GM19372 (cell line): ENCODE results near the gene GPATCH4.
"Not testable (repeated sequence)": the region's sequence is repeated elsewhere in the genome, so short reads cannot be mapped to it uniquely, and the experiment has no call there.

Experiments used
- ATAC-seq: cut with Tn5 transposase; IDR thresholded peaks from one replicate; pipeline ENCODE4 v1.9.1; 2021; ENCODE audit warnings: mild to moderate bottlenecking, low read depth, moderate library complexity; ENCODE audit not compliant: unreplicated experiment

Gene GPATCH4

DNA sequence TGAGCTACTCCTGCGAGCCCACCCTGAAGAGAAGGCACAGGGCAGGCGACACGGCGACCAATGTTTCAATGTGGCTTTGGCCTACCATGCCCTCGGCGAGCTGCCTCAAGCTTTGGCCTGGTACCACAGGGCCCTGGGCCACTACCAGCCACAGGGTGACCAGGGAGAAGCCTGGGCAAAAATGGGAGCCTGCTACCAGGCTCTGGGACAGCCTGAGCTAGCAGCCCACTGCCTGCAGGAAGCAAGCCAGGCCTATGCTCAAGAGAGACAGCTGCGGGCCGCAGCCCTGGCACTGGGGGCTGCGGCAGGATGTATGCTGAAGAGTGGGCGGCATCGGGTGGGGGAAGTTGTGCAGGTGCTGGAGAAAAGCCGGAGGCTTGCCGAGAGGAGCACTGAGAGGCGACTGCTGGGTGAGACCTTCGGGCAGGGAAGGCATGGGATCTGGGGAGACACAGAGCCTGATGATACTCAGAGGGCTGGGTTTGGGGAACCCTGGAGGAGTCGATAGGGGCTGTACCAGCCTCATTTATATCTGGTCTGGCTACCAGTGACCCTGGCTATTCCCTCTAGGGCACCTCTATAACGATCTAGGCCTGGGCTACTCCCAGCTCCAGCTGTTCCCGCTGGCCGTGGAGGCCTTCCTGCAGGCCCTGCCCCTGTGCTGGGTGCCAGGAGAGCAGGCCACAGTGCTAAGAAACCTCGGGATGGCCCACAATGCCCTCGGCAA is 19.5 kb downstream of the GPATCH4 start:
- ATAC-seq, result no peak

DNA sequence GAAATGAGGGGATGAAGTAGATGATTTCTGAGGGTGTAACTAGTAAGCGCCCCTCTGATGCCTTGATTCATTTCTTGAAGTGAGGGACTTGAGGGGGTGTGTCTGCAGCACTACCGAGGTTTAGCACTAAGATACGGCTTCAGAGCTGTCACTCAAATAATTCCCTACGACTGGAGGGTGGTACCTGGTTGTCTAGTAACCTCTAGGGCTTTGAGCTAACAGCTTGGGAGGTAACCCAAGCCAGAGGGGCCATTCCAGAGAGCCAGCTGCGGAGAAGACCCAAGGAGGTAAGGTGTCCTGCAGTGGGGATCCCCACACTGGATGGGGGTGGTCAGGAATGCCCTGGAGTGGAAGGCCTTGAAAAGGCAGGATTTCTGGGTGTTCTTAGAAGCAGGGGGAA is 21.8 kb downstream of the GPATCH4 start, which contains the start of gene TTC24:
TSS of gene TTC24 (plus strand) at position 252 of the 400 bp plus-strand sequence. CDS start 1,642 bp downstream, outside the sequence.
- no peak for ATAC-seq

DNA sequence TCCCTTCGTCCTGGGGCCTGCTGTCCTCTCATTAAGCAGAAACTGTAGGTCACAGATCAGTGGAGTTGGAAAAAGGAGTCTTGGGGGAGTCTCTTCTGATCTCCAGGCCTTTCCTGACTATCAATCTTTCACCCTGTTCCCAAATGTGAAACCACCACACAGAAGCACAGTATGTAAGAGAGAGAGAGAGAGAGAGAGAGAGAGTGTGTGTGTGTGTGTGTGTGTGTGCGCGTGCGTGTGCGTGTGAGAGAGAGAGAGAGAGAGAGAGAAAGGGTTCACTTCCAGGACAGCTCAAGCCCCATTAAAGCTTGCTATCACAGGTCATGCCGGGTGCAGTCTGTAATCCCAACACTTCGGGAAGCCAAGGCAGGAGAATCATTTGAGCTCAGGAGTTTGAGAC is 23.2 kb downstream of the GPATCH4 start:
- ATAC-seq, result no peak

DNA sequence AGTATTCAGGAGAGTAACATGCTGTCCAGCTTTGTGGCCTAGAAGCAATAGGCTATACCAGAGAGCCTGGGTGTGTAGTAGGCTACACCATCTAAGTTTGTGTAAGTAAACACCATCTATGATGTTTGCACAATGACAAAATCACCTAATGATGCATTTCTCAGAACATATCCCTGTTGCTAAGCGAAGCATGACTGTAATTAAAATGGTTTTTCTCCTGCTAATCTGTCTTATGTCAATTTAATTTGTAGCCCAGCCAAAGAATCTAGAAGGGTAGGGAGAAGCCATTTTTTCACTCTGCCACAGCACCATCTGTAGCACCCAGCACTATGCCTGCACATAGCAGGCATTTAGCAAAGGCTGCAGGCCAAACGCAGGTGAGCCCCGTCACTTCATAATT is 23.7 kb downstream of the GPATCH4 start:
- no peak for ATAC-seq

DNA sequence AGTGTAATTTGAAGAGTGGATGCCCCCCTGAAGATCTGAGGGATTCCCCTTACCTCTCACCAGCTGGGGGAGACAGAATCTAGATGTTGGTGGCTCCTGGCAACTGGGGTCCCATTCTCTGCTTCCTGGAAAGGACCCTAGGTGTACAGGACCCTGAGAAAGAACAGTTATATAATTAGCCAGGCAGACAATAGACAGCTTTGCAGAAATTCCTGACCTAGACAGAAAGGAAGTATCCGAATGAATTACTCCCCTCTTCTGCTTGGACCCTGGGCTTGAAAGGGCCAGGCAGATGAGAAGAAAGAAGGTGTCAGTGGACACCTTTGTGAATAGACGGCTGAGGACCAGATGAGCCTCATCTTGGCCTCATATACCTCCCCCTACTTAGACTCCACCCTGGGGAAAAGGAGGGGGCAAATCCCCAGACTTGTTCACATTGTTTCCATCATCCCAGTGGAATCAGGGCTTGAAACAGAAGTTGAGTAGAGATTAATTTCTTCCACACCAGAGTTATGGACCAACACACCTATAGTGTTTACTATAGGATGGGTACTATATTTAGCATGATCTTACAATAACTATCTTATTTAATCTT is 27.1 kb downstream of the GPATCH4 start:
- ATAC-seq, result no peak

DNA sequence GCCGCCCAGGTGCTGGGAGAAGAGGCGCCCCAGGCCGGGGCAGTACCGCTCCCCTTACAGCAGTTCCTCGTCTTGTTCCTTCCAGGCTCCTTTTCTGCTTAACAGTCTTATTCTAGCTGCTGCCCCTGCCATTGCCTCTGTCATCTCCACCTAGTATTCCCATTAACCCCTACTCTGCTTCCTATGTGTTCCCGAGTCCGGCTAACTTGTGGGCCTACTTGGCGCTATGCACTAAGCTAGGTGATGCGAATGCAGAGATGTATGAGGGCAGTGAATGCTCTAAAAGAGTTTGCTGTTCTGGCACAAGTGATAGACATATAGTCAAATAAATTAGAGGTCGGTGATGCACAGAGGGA is 28.6 kb downstream of the GPATCH4 start:
- no peak for ATAC-seq

DNA sequence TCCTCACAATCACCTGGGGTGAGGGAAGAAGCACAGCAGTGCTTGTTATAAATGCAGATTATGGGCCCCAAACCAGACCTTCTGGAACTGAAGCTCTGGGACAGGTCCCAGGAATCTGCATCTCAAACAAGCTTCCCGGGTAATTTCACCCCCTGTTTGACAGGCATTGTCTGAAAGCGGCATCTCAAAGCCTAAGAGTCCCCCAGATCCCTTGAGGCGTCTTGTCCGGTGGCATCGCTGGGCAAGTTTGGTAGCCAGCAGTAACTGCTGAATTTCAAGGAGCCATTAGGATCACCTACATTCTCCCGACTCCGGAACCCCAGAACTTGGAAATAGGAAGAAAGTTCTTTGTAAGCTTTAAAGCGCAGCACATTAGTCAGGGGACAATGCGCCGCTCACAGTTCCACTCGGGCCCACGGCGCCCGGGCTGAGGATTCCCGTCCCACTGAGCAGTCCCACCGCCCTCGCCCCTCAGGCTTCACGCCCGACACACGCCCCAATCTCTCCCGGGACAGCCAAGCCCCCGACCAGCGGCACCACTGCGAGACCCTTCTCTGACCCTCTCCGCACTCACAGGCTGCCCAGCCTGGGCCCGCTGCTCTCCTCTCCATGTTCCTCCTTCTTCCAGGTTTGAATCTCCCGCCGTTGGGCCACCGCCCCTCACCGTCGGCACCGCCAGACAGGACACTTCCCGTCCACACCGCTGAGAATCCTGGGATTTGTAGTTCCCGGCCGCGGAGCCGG is 29.2 kb downstream of the GPATCH4 start, which contains the start of gene IQGAP3:
TSS of gene IQGAP3 (minus strand) at position 647 of the 744 bp plus-strand sequence. CDS start at position 611, 36 bp downstream.
- no peak for ATAC-seq

DNA sequence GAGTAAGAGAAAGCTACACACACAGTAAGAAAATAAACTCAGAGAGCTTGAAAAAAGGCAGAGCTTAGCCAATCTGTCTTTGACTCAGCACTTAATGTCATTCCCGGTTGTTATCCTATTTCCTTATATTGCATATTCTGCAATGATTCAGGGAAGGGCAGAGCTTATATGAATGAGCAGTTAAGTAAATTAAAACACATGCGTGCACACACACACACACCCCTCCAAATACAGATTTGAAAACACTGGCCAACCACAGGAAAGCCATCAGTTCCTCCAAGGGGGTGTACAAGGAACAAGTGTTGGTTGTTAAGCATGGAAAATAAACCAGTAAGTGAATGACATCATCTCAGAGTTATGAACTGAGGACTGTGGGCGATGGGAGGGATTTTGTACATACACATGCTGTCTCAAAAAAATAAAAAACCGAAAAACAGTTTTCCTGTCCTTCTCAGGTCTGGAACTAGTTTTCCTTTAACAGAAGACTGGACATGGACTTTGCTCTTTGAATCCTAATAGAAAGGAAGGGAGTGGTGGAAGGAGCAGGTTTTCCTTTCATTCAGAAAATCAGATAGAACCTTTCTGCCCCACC is 29.9 kb downstream of the GPATCH4 start:
- no peak for ATAC-seq

DNA sequence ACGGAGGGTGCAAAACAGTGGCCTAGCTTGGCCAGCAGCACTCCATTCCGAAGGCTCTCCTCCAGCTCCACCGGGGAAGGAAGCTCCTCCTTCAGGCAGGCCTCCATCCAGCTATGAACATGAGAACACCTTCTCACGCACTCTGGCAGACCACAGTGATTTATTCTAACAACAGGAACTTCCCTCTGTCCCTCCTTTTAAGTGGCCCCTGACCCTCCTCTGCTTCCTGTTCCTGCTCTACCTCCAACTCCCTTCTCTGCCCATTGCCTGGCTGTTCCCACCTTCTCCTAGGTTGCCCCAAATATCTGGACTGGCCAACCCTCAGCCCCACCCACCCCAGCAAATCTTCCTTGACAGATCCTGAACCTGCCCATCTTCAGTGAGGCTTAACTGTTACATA is 34.8 kb downstream of the GPATCH4 start:
- ATAC-seq, result no peak

DNA sequence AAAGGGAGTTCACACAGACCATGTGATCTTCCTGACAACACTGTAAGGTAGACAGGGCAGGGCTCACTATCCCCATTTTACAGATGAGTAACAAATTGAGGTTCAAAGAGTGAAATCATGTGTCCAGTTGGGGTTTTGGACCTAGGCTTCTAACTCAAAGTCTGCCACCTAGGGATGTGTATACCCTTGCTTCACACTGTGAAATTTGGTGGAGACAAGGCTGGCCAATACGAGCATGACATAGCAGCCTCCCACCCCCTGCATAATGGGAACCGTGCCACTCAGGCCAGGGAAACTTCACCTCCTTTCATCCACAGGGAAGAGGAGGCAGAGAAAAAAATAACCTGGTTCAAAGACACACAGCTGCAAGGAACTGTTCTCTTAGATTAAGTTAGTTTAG is 35.8 kb downstream of the GPATCH4 start:
- ATAC-seq, result no peak

DNA sequence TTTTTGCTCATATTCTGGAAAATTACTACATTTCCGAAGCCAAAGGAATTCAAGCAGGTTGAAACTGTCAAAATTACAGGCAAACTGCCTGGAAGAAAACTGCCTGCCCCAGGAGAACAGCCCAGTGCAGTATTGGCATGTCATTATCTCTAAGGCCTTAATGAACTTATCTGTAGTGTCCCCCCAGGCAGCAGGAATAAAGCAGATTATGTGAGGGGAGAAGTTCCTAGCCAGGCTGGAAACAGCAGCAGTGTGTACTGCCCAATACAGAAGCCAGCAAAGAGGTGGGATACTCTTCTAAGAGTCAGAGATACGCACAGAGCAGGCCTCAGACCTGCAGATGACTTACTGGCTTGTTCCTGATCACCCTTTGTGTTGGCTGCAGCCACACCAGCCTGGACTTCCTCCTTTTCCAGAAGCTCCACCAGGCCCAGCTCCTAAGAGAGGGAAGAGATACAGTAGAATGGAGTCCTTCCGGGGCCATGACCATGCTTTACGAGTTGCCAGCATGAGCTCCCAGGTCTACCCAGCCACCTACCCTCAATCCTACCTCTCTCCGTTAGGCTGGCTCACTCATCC is 40.6 kb downstream of the GPATCH4 start:
- ATAC-seq, result no peak

DNA sequence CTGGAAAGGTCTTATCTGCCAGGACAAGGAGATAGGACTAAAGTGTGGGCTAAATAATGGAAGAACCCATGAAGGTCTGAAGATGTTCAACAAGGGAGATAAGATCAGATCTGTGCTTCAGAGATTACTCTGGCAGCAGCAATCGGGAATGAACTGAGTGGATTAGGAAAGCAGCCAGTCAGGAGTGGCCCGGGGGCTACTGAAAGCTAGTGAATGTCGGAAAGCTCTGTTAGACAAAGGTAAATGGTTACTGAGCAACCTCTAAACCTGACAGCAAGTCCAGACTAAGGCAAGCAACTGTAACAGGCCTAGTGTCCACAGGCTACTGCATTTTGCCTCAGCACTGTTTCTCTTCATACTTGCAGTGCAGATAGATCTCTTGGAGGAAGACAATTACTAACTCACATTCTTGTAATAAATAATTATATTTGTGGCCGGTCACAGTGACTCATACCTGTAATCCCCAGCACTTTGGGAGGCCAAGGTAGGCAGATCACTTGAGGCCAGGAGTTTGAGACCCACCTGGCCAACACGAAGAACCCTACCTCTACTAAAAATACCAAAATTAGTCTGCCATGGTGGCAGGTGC is 41.4 kb downstream of the GPATCH4 start:
- no peak for ATAC-seq

DNA sequence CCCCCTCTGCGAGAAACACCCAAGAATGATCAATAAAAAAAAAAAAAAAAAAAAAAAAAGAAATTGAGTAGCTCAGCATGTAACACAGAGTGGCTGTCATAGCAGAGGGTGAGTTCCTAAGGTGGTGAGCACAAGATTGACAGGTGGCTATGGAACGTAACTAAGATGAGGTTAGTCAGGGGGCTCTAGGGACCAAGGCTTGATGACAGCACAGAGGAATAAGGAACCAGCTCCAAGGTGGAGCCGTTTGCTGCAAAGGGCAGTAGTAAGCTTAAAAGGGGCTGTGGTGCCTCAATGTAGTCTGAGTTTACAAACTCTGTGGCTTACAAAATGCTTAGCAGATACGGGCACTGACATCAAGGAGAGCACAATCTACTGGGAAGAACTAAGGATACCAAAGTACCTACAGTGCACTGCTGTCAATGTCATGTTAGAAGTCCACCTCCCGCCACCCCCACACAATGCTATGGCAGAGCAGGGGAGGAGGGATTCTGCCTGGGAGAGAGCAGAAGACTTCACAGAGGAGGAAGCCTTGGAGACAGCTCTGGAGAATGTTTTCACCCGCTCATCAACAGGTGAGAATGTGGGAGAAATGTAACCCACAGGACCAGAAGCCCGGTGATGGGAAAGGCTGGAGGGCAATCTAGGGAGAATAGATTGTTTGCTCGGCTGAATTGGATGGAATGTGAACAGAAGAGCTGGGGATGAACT is 42.0 kb downstream of the GPATCH4 start:
- ATAC-seq, result no peak

DNA sequence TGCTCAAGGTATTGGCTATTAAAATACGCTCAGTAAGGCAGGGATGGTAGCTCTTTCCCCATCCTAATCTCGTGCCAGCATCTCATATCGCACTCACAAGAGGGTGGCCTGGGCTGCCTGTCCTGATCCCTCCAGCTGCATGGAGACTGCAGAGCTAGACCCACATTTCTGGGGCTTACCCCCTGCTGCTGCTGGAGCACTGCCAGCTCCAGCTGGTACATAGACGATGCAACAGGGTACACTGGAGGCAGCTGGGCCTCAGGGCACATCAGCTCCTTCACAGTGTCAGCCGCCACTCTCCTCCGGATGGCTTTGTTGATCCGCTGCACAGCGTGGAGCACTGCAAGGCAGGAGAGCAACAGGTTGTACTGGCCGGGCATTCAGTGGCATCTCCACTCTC is 44.9 kb downstream of the GPATCH4 start:
- no peak for ATAC-seq

DNA sequence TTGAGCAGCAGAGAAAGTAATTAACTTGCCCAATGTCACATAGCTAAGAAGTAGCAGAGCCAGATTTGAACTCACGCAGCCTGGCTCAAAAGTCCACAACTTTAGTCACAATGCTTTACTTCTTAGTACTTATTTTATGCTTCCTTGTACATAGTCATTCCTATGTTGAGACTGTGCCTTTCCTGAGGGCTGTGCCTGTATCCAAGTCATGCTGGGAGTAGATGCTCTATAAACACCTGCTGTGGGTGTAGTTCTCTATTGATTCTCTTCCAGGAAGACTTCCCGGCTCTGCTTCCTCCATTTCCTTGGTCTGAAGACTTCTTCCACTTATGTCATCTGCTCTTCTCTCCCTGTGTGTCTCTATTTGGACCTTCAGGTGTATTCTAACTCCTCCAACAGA is 45.6 kb downstream of the GPATCH4 start:
- no peak for ATAC-seq

DNA sequence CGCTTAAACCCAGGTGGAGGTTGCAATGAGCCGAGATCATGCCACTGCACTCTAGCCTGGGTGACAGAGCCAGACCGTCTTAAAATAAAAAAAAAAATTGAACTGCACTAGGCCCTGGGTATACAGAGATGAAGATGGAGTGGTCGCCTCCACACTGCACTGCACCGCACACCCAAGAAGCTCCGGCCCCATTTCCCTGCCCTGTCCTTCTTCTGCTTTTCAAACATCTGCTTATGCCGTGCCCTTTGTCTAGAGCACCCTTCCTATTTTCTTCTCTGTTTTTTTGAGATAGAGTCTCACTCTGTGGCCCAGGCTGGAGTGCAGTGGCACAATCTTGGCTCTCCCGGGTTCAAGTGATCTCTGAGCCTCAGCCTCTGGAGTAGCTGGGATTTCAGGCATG is 46.3 kb downstream of the GPATCH4 start:
- ATAC-seq, result no peak

DNA sequence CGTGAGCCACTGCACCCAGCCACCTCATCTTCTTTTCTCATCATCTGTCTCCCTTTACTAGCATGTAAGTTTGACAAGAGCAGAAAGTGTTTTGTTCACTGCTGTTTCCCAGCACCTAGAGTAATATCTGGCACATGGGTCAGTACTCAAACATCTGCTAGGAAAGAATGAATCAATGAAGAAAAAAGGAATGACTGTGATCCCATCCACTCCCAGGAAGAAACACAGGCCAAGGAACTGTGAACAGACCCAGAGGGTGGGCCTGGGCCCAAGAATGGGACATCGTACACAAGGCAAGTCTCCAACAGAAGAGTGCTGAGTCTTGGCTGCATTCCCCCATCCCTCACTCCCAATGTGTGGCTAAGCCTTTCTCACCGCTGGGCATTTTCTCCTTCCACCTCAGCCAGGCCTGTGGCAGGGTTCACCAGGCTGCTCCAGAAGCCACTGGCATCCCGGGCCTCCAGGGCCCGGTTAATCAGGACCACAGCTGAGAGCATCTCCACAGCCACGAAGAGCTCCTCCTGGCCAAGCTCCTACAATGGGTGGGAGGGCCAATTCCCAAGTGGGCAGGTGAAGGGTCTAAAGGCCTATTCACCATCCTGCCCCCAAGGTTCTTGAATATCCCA is 47.3 kb downstream of the GPATCH4 start:
- no peak for ATAC-seq

DNA sequence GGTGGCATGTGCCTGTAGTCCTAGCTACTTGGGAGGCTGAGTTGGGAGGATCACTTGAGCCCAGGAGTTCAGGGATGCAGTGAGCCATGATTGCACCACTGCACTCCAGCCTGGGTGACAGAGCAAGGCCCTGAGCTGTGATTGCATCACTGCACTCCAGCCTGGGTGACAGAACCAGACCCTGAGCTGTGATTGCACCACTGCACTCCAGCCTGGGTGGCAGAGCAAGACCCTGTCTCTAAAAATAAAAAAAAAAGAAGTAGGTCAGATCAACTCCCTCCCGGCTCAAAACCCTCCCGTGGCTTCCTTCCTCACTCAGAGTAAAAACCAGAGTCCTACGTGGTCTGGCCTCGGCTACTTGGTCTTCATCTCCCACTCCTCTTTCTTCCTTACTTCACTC is 48.3 kb downstream of the GPATCH4 start:
- ATAC-seq, result not testable (repeated sequence)

DNA sequence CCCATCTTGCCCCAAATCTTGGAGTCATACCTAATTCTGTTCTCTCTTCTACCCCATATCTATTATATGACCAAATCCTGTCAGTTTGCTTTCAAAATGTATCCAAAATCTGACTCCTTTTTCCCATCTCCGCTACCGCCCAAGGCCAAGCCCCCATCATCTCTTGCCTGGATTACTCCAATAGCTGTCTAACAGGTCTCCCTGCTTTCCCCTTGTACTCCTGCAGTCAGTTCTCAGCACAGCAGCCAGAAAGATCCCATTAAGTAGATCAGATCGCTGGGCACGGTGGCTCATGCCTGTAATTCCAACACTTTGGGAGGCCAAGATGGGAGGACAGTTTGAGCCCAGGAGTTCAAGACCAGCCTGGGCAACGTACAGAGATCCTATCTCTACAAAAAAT is 48.8 kb downstream of the GPATCH4 start:
- ATAC-seq, result no peak
